Astrocyte of the spinal cord (primary cell): ENCODE results near the gene SLC22A5.

Experiments used
- DNase-seq: peaks from one replicate; pipeline ENCODE4 v3.0.0; 2011; ENCODE audit warnings: low read depth, low spot score
- H3K4me3 ChIP-seq: 2 replicates; pipeline ENCODE4 v1.5.1; 2011; ENCODE audit warnings: low read depth, mild to moderate bottlenecking, low read length, moderate library complexity
- in situ Hi-C: cut with HindIII; loops from 2 replicates; pipeline ENCODE4 v1.10.0; 2017; ENCODE audit warnings: low sequenced_read_pairs
- TF ChIP-seq, protein P1 (sequence below): IDR thresholded peaks from 2 replicates; pipeline ENCODE4 v1.5.1; 2012; ENCODE audit warnings: low read depth, mild to moderate bottlenecking, low read length, inconsistent platforms

SLC22A5 gene

DNA sequence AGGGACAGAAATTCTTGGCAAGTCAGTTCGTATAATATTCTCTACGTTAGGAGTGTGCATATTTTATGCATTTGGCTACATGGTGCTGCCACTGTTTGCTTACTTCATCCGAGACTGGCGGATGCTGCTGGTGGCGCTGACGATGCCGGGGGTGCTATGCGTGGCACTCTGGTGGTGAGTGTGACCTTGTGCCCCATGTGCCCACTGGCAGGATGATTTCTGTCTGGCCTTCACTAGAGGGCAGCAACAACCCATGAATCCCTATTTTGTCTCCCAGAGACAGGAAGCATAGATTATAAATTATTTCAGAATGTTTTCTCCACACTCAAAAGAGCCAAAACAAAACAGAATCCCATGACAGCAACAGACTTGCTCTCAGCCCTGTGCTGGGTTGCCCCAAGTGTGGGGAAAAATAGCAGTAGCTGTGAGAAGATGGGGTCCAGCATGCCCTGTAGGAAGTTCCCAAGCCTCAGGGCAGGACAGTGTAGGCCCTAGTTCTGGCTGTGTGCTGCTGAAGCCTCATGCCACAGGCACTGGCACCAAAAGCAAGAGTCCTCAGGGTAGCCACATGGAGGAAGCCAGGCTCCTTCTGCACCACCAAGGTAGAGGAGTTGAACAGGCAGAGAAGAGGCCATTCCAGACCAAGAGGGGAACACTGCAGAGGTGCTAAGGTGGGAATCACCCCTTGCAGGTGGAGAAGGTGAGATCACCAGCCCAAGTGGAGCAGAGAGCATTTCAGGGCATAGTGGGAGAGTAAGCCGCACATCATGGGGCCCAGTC, 16.0 kb downstream of the SLC22A5 start:
- in situ Hi-C loops: no loop called here
- peak; percentile 59 for DNase-seq
- H3K4me3 ChIP-seq: no peak overlapping the region
- TF ChIP-seq, protein P1, sequence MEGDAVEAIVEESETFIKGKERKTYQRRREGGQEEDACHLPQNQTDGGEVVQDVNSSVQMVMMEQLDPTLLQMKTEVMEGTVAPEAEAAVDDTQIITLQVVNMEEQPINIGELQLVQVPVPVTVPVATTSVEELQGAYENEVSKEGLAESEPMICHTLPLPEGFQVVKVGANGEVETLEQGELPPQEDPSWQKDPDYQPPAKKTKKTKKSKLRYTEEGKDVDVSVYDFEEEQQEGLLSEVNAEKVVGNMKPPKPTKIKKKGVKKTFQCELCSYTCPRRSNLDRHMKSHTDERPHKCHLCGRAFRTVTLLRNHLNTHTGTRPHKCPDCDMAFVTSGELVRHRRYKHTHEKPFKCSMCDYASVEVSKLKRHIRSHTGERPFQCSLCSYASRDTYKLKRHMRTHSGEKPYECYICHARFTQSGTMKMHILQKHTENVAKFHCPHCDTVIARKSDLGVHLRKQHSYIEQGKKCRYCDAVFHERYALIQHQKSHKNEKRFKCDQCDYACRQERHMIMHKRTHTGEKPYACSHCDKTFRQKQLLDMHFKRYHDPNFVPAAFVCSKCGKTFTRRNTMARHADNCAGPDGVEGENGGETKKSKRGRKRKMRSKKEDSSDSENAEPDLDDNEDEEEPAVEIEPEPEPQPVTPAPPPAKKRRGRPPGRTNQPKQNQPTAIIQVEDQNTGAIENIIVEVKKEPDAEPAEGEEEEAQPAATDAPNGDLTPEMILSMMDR: peak; percentile 76

DNA sequence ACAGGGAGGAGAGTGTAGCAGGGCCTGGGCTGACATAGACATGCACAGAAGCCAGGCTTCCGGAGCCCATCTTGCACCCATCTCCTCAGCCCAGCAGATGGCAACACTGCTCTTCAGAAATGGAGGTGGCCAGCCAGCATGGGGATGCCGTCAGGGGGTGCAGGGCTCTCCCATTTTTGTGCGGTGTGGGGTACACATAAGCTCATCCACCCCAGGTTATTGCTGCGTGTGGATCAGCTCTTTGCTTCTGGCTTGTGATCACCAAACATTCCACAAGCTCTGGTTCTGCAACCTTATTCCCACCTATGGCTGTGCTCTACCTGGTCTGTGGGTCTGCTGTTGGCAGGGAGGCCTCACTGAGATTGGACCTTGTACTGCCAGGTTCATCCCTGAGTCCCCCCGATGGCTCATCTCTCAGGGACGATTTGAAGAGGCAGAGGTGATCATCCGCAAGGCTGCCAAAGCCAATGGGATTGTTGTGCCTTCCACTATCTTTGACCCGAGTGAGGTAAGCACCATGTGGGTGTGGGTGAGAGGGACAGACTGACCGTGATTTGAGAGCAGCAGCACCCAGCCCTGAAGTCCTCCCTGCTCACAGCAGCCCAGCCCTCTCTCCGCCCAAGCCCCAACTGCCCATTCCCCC, 17.3 kb downstream of the SLC22A5 start:
- no peak overlapping the region for H3K4me3 ChIP-seq
- TF ChIP-seq, protein P1: peak; percentile 85
- DNase-seq: peak; percentile 74
- in situ Hi-C loops: no loop called here

DNA sequence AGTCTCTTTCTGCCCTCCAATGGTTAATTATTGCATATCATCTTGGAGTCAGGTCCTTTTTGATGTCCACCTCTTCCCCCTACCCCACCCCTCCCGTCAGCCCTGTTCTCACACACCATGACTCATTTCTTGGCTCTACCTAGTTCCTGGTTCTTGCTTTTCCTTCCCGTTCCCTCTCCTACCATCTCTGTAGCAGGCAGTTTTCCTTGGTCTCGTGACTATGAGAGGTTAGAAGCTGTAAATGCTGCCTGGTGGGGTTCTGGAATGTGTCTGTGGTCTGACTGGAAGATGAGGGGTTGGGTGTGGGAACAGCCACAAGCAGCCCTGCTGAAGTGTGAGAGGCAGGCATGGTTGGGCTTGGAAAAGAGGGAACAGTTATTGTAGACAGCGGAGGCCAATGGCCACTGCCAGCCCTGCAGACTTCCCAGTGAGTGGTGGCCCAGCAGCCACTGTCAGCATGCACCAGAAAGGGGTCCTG, 18.2 kb downstream of the SLC22A5 start:
- in situ Hi-C loops: no loop called here
- DNase-seq: peak; percentile 99
- H3K4me3 ChIP-seq: no peak overlapping the region
- TF ChIP-seq, protein P1: no peak

DNA sequence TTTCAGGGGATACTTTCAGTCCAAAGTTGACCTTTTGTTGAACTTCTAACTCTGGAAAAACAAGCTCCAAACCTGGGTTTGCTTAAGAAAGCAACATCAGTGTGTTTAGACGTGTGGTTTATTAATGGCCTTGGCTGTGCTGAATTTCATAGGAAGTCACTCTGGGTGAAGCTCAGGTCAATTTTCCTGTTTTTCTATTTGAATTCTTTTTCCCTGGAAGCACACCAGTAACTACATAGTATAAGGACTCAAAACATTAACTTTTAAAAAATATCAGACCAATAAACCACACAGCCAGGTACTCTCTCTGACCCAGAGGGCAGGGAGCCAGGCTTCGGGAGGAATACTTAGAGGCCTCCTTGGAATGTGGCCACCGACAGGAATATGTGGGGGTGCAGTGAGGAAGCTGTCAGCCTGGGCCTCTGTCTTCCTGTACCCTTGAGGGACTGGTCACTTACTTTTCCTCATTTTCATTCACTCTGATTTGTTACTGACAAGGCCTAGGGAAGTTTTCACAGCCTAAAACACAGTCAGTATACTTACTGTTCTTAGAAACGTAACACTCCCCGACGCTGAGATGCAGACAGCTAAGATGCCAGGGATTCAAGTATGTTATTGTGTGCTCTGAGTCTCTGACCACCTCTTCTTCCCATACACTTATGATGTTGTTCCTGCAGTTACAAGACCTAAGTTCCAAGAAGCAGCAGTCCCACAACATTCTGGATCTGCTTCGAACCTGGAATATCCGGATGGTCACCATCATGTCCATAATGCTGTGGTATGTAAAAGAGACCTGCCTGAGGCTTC, 18.9 kb downstream of the SLC22A5 start:
- in situ Hi-C loops: no loop called here
- no peak overlapping the region for H3K4me3 ChIP-seq
- TF ChIP-seq, protein P1: no peak
- peak; percentile 75 for DNase-seq

DNA sequence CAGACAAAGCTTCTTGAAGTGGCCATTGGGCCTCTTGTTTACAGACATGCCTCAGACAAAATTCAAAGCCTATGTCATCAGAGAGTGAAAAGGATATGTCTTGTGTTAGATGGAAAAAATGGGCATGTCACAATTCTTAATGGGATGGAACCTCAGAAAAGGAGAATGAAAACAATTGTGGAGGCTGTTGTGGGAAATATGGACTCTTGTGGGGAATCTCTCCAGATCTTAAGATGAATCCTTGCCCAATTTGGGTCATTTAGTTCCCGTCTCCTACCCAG, 19.5 kb downstream of the SLC22A5 start:
- TF ChIP-seq, protein P1: no peak
- in situ Hi-C loops: no loop called here
- DNase-seq: no peak

GRCh38 chr5:132389585-132390286, 20.2 kb downstream of the SLC22A5 start:
- peak; percentile 99 for DNase-seq
- in situ Hi-C loops: no loop called here
- no peak overlapping the region for H3K4me3 ChIP-seq
- TF ChIP-seq, protein P1: no peak

More for the DNA sequence above, 19.5 kb downstream of the SLC22A5 start:
- H3K4me3 ChIP-seq: no peak overlapping the region
